HG03060 (cell line): ENCODE data around the gene NBEAL2.

Source experiments
- ATAC-seq: cut with Tn5 transposase; IDR thresholded peaks from one replicate; pipeline ENCODE4 v1.9.1; 2021; ENCODE audit warnings: low read depth, moderate number of reproducible peaks; ENCODE audit not compliant: unreplicated experiment

NBEAL2 gene

DNA sequence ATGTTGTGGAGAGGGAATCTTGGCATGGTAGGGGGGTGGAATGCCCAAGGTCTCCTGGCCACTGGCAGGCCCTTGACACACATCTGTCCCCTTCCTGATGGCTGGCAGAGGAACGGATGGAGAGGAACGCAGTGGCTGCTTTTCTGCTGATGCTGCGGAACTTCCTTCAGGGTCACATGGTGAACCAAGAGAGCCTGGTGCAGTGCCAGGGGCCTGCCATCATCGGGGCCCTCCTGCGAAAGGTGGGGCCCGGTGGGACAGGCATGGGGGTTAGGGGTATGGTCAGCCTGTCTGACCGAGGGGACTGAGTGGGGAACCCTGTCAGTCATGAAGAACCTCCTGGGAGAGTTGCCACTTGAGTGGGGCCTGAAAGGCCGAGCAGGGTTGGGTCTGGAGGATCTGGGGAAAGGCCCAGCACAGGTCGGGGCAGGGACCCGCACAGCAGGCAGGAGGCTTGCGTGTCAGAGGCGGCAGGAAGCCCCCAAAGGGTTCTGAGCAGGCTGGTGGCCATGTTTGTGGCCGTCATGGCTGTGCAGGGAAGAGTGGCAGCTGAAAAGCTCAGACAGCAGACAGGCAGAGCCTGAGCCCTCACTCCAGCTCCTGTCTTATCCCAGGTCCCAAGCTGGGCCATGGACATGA is 18.1 kb downstream of the NBEAL2 start:
- no peak for ATAC-seq

DNA sequence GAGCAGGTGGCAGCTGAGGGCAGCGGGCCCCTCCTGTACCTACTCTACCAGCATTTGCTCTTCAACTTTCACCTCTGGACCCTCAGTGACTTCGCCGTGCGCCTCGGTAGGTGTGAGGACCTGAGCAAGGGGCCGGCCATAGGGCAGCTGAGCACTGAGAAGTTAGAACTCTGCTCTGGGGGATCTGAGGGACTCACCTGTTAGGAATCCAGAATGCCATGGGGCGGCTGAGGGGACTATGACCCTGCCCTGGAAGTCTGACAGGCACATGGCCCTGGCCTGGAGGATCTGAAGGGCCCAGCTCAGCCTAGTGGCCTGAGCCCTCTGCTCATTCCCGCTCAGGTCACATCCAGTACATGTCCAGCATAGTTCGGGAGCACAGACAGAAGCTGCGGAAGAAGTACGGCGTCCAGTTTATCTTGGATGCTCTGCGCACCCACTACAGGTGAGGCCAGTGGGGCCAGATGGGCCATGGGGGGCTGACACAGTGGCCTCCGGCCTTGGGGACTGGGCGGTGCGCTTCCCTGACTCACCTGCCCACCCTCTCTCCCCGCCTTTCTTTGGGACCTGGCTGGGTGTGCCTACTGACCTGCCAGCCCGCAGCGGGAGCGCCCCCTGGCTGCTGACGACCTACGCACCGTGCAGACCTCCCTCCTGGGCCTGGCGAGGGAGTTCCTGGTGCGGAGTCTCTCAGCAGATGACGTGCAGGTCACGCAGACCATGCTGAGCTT is 18.8 kb downstream of the NBEAL2 start:
- no peak for ATAC-seq

DNA sequence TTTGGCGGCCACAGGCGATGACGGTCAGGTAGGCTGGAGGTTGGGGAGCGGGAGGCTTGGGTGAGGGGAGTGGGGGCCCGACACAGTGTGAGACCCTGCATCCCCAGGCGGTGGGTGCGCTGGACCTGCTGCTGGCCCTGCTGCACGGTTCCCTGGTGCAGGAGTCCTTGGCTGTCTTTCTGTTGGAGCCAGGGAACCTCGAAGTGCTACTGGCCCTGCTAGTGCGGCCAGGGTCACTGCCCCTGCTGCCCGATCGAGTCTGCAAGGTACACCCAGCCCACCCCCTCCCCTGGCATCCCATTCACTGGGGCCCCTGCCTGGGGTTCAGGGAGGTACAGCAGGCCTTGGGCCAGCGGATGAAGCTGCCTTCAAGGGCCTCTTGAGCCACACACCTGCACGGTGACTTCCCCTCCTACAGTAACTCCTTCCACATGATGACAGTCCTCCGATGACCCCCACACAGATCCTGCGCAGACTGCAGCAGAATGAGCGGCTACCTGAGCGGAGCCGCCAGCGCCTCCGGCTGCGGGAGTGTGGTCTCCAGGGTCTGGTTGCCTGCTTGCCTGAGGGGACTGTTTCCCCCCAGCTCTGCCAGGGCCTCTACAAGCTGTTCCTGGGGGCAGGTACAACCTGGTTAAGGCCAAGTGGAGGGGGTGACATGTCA is 19.5 kb downstream of the NBEAL2 start:
- ATAC-seq, result no peak

- no peak for ATAC-seq
Observed at GRCh38 chr3:46999516-47000197, 20.2 kb downstream of the NBEAL2 start.

DNA sequence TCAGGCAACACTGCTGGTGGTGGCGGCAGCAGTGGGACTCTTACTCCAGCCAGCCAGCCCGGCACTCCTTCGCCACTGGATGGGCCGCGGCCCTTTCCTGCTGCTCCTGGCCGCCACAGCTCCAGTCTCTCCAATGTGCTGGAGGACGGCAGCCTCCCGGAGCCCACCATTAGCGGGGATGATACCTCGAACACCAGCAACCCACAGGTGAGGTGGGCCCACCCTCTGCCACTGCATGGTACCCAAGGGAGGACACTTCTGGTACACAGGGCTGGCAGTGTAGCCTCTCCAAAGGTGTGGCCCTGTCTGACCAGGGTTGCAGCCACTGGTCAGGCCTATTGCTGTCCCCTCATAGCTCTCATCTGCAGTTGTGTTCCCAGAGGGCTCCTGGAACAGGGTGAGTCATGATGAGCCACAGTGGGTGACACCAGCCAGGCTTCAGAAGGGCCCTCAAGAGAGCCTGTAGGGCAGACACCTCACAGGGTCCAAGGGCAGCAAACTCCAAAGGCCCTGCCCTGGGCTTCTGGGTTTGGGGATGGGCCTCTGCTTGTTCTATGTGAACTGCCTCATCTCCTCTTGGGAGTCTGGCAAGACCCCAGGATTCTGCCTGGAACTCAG is 20.8 kb downstream of the NBEAL2 start:
- no peak for ATAC-seq

DNA sequence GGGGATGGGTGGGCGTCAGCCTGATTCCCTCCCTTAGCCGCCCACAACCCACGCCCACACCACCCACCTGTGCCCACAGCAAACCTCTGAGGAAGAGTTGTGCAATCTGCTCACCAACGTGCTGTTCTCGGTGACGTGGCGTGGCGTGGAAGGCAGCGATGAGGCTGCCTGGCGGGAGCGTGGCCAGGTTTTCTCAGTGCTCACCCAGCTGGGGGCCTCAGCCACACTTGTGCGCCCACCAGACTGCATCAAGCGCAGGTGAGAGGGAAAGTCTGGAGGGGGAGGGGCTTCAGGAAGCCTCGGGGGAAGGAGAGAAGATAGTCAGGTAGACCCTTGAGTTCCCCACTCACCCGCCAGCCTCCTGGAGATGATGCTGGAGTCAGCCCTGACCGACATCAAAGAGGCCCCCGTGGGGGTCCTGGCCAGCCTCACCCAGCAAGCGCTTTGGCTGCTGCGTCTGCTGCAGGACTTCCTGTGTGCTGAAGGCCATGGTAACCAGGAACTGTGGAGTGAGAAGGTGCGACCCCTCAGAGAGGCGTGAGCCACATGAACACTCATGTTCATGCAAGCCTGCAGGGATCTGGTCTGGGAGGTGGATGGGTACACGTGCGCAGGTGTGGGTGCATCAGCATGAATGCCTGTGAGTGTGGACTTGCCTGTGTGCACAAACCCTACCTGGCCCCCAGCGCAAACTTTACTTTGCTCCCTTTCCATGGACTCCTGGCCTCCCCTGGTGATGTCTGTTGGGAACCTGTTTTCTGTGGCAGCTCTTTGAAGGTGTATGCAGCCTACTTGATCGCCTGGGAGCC is 21.7 kb downstream of the NBEAL2 start:
- ATAC-seq, result no peak

- ATAC-seq, result no peak
Observed at GRCh38 chr3:47001731-47002170, 22.3 kb downstream of the NBEAL2 start.

DNA sequence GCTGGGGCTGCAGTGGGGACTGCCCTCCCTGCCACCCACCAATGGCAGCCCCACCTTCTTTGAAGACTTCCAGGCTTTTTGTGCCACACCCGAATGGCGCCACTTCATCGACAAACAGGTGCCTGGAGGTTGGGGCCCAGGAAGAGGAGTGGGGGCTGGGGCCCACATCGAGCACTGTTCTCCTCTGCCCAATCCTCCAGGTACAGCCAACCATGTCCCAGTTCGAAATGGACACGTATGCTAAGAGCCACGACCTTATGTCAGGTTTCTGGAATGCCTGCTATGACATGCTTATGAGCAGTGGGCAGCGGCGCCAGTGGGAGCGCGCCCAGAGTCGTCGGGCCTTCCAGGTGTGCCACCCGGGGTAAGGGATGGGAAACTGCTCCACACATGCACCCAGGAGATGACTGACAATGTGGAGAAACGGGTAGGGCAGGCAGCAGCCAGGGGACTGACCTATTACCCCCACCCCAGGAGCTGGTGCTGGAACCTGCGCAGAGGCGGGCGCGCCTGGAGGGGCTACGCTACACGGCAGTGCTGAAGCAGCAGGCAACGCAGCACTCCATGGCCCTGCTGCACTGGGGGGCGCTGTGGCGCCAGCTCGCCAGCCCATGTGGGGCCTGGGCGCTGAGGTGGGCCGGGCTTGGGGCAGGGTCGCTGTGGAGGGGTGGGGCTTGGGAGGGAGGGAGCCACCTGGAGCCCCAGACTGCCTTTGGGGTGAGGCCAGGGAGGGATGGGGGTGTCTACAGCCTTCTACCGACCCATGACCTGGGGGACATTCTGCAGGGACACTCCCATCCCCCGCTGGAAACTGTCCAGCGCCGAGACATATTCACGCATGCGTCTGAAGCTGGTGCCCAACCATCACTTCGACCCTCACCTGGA is 22.9 kb downstream of the NBEAL2 start:
- no peak for ATAC-seq

DNA sequence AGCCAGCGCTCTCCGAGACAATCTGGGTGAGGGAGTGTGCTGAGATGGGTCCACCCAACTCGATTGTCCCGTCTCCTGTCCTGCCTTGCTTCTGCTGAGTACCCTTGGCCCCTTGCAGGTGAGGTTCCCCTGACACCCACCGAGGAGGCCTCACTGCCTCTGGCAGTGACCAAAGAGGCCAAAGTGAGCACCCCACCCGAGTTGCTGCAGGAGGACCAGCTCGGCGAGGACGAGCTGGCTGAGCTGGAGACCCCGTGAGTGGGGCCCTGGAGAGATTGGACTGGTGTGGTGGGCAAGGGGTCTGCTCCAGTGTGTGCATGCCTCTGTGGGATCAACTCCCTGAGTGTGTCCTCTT is 23.6 kb downstream of the NBEAL2 start:
- ATAC-seq, result no peak

DNA sequence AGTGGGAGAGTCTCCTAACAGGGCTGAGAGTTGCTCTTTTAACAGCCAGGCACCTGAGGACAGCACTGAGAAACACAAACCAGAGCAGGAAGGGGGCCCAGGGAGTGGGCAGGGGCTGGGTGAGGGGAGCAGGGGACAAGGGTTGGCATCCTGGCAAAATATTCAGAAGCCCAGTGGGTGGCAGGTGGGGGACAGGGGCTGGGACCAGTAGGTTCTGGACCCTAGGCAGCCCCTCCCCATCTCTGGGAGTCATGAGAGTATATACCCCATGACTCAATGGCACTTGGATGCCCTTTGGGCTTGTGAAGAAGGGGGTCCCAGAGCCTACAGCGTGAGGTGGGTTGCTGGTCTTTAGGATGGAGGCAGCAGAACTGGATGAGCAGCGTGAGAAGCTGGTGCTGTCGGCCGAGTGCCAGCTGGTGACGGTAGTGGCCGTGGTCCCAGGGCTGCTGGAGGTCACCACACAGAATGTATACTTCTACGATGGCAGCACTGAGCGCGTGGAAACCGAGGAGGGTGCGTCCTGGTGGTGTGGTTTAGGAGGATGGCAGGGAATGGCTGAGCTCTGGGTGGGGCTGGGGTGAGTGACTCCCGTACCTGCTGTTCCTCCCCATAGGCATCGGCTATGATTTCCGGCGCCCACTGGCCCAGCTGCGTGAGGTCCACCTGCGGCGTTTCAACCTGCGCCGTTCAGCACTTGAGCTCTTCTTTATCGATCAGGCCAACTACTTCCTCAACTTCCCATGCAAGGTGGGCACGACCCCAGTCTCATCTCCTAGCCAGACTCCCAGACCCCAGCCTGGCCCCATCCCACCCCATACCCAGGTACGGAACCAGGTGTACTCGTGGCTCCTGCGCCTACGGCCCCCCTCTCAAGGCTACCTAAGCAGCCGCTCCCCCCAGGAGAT is 24.2 kb downstream of the NBEAL2 start:
- no peak for ATAC-seq

- no peak for ATAC-seq
Observed at GRCh38 chr3:47004369-47005211, 25.1 kb downstream of the NBEAL2 start.

- ATAC-seq, result no peak
Observed at GRCh38 chr3:47005212-47006144, 26.0 kb downstream of the NBEAL2 start.

DNA sequence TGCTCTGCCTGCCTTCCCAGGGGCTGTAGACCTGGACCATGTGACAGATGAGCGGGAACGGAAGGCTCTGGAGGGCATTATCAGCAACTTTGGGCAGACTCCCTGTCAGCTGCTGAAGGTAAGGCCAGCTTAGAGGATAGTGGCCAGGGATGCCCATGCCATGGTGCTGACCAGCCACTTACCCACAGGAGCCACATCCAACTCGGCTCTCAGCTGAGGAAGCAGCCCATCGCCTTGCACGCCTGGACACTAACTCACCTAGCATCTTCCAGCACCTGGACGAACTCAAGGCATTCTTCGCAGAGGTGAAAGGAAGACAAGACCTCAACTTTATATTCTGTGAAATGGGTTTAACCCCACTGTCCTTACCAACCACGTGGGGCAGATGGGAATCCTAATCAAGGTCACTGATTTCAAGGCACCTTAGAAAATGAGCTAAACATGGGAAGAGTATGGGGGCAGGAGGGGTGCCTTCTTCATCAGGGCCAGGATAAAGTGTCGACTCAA is 26.7 kb downstream of the NBEAL2 start:
- ATAC-seq, result no peak

- no peak for ATAC-seq
Observed at GRCh38 chr3:47007001-47007400, 27.5 kb downstream of the NBEAL2 start.

GRCh38 chr3:47007482-47008233 is 28.2 kb downstream of the NBEAL2 start:
- no peak for ATAC-seq
